GM21786 (cell line): ENCODE measurements around the gene ALKBH7.
"Not testable (repeated sequence)": the region's sequence is repeated elsewhere in the genome, so short reads cannot be mapped to it uniquely, and the experiment has no call there.

Experiments
- ATAC-seq: cut with Tn5 transposase; IDR thresholded peaks from one replicate; pipeline ENCODE4 v1.9.1; 2021; ENCODE audit not compliant: unreplicated experiment

ALKBH7 gene

DNA sequence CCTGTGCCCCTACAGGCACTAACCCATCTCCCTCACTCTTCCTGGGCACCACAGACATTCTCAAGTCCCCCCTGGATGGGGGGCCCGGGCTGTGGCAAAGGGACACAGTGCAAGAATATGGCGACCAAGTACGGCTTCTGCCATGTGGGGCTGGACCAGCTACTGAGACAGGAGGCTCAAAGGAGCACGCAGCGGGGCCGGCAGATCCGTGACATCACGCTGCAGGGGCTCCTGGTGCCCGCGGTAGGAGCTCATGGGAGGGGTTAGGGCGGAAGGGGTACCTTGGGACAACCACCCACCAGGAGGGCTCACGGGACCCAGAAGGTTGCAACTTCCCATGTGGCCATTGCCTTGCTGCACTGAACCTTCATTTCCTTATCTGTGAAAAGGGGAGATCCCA, 23.7 kb downstream of the ALKBH7 start:
- ATAC-seq = no peak

- ATAC-seq = not testable (repeated sequence)
Measured at GRCh38 chr19:6400062-6400944, 27.7 kb downstream of the ALKBH7 start.

- ATAC-seq = no peak
Measured at GRCh38 chr19:6402058-6402457, 29.5 kb downstream of the ALKBH7 start.

GRCh38 chr19:6402837-6403608, 30.4 kb downstream of the ALKBH7 start:
- no peak for ATAC-seq

DNA sequence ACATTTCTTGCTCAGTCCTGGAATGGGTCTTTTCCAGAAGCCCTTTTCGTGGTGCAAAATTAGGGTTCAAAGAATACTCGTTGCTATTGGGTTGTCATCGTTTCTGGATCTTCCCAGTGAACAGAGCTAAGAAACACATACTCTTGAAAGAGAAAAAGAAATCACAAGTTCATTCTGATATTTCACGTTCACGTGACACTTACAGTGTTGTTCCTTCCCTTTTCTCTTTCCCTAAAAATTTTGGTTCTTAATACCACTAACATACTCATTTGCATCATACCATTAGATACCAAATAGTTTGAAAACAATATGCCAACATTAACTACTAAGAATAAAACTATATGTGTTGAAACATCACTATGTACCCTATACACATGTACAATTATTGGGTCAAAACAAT, 33.8 kb downstream of the ALKBH7 start:
- ATAC-seq = no peak

- no peak for ATAC-seq
Measured at GRCh38 chr19:6409346-6409745, 36.8 kb downstream of the ALKBH7 start.

DNA sequence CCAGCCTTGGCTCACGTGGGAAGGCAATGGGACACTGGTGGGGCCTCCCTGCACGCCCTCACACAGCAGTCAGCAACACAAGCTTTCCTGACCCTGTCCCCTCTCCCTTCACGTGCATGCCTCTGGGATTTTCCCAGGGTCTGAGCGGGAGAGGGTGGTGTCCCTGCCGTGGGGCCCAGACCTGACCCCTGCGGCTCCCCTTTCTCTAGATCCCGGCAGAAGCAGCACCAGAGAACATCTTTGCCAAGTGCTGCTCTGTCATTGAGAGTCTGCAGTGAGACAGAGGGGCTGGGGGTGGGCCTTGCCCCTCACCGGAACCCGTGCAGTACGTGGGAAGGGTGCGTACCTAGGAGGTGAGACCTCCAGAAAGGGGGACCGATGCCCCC, 39.5 kb downstream of the ALKBH7 start:
- no peak for ATAC-seq

DNA sequence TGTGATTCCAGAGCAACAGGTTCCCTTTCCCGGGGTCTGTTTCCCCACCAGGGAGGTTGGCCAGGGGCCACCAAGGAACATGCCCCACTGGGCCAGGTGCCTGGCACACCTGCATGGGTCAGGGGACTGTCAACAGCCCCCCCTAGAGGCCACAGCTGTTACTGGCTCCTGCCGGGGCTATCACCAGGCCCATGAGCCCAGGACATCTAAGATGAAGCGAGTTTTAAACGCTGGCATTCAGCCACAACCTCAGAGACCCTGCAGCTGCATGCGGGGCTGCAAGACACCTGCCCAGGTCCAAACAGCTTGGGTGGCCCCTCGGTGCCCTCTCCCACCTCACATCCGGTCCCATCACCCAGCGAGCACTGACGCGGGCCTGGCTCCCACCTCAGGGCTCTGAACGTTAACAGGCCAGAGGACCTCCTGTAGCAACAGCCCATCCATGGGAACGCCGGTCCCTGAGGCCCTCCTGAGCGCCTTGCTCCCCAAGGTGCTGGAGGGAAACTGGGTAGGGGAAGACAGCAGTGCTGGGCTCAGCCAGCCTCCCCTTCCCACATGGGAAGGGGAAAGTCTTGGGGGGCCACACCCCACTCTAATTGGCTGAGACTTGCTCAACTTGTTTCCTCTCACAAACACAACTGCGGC, 40.0 kb downstream of the ALKBH7 start:
- no peak for ATAC-seq

DNA sequence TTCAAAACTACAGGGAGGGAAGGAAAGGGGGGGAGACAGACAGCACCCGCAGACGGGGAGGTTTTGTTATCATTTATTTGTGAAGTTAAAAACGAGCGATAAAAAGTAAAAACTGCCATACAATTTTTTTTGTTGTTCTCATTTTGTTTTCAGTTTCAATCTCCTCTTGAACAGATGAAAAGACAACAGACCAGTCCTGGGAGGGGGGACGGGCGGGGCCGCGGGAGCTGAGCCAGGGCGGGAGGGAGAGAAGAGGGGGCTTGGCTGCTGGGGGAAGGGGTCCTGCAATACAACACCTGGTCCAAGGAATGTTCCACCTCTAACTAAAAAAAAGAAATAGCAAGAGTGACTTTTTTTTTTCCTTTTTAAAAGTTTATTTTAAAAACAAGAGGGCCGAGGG, 40.7 kb downstream of the ALKBH7 start:
- no peak for ATAC-seq

- ATAC-seq = no peak
Measured at GRCh38 chr19:6413721-6414643, 41.4 kb downstream of the ALKBH7 start.

DNA sequence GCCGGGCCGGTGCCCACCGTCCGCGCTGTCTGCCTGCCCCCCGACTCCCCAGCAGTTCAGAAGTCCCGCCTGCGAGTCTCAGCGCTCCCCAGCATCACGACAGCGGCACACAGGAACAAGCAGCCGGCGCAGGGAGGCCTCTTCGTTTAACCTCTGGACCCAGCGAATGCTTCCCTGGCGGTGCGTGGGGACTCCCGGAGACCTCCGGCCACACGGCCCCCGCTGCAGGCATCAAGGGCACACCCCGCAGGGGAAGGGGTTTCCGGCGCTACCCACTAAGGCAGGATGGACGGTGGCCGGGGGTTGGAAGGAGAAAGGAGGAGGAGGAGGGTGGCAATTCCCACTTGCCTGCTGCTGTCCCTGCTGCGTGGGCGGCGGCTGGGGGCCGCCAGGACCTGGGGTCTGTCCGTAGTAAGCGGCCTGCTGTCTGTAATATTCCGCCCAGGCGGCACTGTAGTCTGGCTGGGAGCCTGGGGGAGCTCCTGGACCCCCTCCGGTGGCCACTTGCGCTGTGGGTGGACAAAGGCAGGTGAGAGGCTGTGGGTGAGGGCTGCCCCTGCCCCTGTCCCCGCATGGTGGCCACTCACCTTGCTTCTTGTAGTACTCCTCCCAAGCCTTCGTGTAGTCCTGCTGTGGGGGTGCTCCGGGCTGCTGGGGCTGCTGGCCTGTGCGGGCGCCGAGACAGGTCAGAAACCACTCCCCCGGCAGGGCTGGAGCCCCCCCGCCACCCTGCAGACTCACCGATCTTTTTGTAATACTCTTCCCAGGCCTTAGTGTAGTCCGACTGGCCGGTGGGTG, 42.4 kb downstream of the ALKBH7 start:
- no peak for ATAC-seq

DNA sequence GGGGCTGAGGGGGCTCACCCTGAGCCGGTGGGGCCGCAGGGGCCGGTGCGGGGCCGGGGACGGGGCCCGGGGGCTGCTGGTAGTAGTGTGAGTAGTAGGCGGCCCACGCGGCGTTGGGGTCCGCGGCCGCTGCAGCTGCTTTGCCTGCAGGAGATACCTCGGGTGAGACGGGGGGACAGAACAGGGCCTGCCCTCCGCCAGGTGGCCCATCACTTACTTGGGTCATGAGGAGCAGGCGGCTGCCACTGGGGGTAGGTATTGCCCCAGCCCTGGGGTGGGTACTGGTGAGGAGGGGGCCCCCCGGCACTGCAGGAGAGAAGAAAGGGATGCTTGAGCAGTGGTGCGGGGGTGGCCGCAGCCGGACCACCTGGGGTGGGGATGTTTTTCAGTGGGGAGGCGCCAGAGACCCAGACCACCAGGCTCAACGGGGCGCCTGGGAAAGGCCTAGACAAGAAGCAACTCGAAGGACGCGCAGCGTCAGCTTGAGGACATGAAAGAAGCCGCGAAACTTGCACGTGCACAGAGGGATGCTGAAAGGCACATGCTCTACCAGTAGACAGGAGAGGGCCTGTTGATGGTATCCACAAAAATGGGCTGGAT, 43.1 kb downstream of the ALKBH7 start:
- no peak for ATAC-seq

GRCh38 chr19:6416658-6417405, 44.2 kb downstream of the ALKBH7 start:
- ATAC-seq = no peak

DNA sequence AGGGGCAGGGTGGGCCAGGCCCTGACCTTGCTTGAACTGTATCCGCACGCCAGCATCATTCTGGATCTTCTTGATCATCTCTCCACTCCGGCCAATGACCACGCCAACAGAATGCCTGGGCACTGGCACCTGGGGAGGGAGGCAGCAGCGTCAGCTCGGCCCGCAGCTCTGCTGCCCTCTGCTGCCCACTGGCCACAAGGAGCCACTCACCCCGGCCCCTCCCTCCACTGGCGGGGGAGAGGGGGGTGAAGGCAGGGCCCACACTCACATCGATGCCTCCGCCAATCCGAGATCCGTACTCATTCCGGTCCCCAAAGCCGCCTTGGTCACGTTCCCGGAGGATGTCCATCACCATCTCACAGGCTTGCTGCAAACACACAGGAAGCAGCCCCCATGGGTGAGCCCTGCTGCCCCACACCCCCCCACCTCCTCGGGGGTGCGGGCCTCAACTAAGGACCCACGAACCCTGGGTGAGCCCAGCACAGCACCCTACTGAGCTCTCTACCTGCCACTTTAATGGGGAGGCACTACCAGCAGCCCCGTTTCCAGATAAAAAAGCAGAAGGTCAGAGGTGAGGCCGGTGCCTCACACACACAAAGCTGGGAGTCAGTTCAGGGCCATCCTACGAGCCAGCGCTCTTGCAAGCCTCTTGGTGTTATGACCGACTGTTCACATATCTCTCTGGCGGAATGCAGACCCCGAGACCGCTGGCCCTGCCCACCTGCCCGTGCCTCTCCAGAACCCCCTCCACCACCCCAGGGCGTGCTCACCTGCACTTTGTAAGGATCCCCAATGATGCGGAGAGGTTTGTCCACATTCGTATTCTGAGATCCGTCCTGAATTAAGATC, 45.3 kb downstream of the ALKBH7 start:
- ATAC-seq = no peak

DNA sequence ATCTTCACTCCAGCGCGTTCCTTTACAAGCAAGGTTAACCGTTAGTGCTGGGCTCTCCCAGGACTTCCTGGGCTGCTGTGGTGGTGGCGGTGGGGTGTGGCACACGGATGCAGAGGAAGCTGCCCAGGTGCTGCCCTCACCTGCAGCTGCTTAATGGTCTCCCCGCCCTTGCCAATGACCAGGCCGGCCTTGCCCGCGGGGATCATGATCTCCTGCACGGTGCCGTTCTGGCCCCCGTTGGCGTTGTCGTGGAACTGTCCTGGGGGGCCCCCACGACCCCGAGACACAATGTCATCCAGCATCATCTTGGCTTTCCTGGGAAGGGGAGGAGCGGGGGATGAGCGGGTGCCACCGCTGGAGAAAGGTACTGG, 46.0 kb downstream of the ALKBH7 start:
- ATAC-seq = no peak

- ATAC-seq = no peak
Measured at GRCh38 chr19:6421075-6422014, 48.8 kb downstream of the ALKBH7 start.
